ENCODE results near the gene PSMC5. TPM values are rescaled to one million over a fixed set of nuclear protein-coding genes. Genes with fewer than 3 reads are reported as not detected.
"Not testable (repeated sequence)": the region's sequence is repeated elsewhere in the genome, so short reads cannot be mapped to it uniquely, and the experiment has no call there.

Gene PSMC5
- total RNA-seq, 2 donors from 2014 or later, result 129 to 137 TPM

- not testable (repeated sequence) for H3K9me3 Mint-ChIP-seq; H3K27ac Mint-ChIP-seq; H3K36me3 Mint-ChIP-seq; DNase-seq (ENCODE audit: low spot score in 2 of 2)
- ATAC-seq, result peak in 1 of 2 donors; percentile 39
Measured at GRCh38 chr17:63874061-63874626, 46.9 kb downstream of the PSMC5 start.

DNA sequence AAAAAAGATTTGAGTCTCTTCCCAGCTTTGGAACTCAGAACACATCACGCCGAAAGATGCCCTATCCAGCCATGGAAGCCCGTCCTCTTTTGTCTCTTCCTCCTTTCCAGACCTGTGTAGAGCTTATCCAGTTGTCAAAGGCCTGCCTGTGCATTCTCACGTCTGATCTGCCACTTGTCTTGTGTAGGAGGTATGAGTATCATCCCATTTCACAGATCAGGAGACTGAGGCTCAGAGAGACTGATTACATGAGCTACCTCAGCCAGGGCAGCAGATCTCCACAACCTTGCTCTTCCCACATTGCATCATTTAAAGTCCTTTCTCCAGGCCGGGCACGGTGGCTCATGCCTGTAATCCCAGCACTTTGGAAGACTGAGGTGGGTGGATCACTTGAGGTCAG lies 47.5 kb downstream of the PSMC5 start:
- H3K27ac Mint-ChIP-seq; H3K9me3 Mint-ChIP-seq; ATAC-seq; DNase-seq (ENCODE audit: low spot score in 2 of 2); H3K36me3 Mint-ChIP-seq: not testable (repeated sequence)

- not testable (repeated sequence) for H3K36me3 Mint-ChIP-seq; H3K9me3 Mint-ChIP-seq; H3K27ac Mint-ChIP-seq; ATAC-seq; DNase-seq (ENCODE audit: low spot score in 2 of 2)
Measured at GRCh38 chr17:63878413-63878812, 51.2 kb downstream of the PSMC5 start.

- DNase-seq (ENCODE audit: low spot score in 2 of 2), result no peak
- no peak overlapping the region for H3K27ac Mint-ChIP-seq
- no peaks in the 10 kb centered on the region for H3K36me3 Mint-ChIP-seq
- no peaks in the 10 kb centered on the region for H3K9me3 Mint-ChIP-seq
- no peak for ATAC-seq
Measured at GRCh38 chr17:63880706-63881105, 53.5 kb downstream of the PSMC5 start.

DNA sequence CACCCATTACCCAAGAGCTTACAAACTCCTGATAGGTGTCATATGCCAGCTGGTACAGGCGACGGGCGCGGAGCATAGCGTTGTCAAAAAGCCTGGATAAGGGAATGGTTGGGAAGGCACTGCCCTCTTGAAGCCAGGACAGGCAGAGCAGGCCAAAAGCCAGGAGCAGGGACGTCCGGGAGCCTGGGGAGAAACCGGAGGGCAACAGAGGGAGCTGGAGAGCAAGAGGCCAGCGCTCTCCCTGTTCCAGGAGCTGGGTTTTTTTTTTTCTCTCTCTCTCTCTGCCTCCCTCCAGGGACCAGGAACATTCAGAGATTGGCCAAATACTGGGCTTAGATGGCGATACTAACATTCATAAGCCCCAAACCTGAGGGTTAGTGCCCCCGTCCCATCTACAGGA lies 54.1 kb downstream of the PSMC5 start:
- not testable (repeated sequence) for H3K36me3 Mint-ChIP-seq; H3K27ac Mint-ChIP-seq; DNase-seq (ENCODE audit: low spot score in 2 of 2); ATAC-seq; H3K9me3 Mint-ChIP-seq

Other genes with a start within 250 kb of the PSMC5 start
- 10 to 100 TPM; 10.1 to 27.3 TPM for gene TACO1, start 226.5 kb upstream of the PSMC5 start, total RNA-seq
- 10 to 100 TPM; 28.3 to 54.2 TPM for gene MAP3K3, start 205.0 kb upstream of the PSMC5 start, total RNA-seq
- gene LIMD2, start 127.3 kb upstream of the PSMC5 start, total RNA-seq, result 100 to 1,000 TPM in 1 of 2 donors, 10 to 100 TPM in 1; 76.7 to 166 TPM
- 100 to 1,000 TPM in 1 of 2 donors, 10 to 100 TPM in 1; 68.3 to 112 TPM for gene STRADA, start 85.6 kb upstream of the PSMC5 start, total RNA-seq
- gene CCDC47, start 53.8 kb upstream of the PSMC5 start, total RNA-seq, result 10 to 100 TPM; 53.8 to 75.7 TPM
- gene DDX42, start 53.3 kb upstream of the PSMC5 start, total RNA-seq, result 100 to 1,000 TPM; 126 to 130 TPM
- gene FTSJ3, start 232 bp downstream of the PSMC5 start, total RNA-seq, result 10 to 100 TPM; 47.0 to 55.8 TPM
- gene SMARCD2, start 15.3 kb downstream of the PSMC5 start, total RNA-seq, result 100 to 1,000 TPM in 1 of 2 donors, 10 to 100 TPM in 1; 90.3 to 113 TPM
- 1 to 10 TPM; 2.2 to 2.4 TPM for gene CSH2, start 46.2 kb downstream of the PSMC5 start, total RNA-seq
- gene GH2, start 54.5 kb downstream of the PSMC5 start, total RNA-seq, result not detected
- 1 to 10 TPM; 8.3 to 8.9 TPM for gene CSH1, start 69.1 kb downstream of the PSMC5 start, total RNA-seq
- under 1 TPM in 1 of 2 donors, not detected in 1; 0.31 TPM for gene CSHL1, start 83.8 kb downstream of the PSMC5 start, total RNA-seq
- gene GH1, start 91.4 kb downstream of the PSMC5 start, total RNA-seq, result 1 to 10 TPM in 1 of 2 donors, not detected in 1; 1.0 TPM
- 10 to 100 TPM; 28.7 to 52.6 TPM for gene CD79B, start 104.9 kb downstream of the PSMC5 start, total RNA-seq
- under 1 TPM in 1 of 2 donors, not detected in 1; 0.10 TPM for gene SCN4A, start 145.5 kb downstream of the PSMC5 start, total RNA-seq
- gene PRR29, start 170.9 kb downstream of the PSMC5 start, total RNA-seq, result 1 to 10 TPM in 1 of 2 donors, under 1 TPM in 1; 0.86 to 1.8 TPM
- gene ICAM2, start 193.2 kb downstream of the PSMC5 start, total RNA-seq, result 10 to 100 TPM; 21.9 to 45.2 TPM

Measured in activated naive CD4-positive, alpha-beta T cell treated with anti-CD3 and anti-CD28 coated beads, Interleukin-2, amount 50 U/mL, for 72 hours (primary cell).